Transverse colon (tissue), 4 donors: ENCODE results near the gene METTL1.

ENCODE experiments used
- CTCF ChIP-seq, 5 experiments: fragments of 200-600 bp in 3 of 5; fragments of 450-650 bp in 2 of 5; sonication (generic) in 3 of 5; IDR thresholded peaks; 1 replicate in 2 of 5; 2 replicates in 3 of 5; pipeline ENCODE4 v1.5.1; 2016 to 2017; ENCODE audit warnings: antibody characterized with exemption in 5 of 5, inconsistent platforms in 3 of 5, mild to moderate bottlenecking in 2 of 5, moderate library complexity in 1 of 5
- EP300 ChIP-seq: sonication (generic); formaldehyde crosslinking; IDR thresholded peaks from one replicate; pipeline ENCODE4 v1.6.1; 2017; ENCODE audit warnings: antibody characterized with exemption, low read depth
- POLR2A ChIP-seq: fragments of 450-650 bp; IDR thresholded peaks from one replicate; pipeline ENCODE4 v1.6.1; 2016; ENCODE audit warnings: antibody characterized with exemption, mild to moderate bottlenecking, moderate library complexity
- POLR2AphosphoS5 ChIP-seq, 3 donors: sonication (generic); formaldehyde crosslinking; IDR thresholded peaks; one replicate each; pipeline ENCODE4 v1.6.1; 2016; ENCODE audit warnings: antibody characterized with exemption in 3 of 3

DNA sequence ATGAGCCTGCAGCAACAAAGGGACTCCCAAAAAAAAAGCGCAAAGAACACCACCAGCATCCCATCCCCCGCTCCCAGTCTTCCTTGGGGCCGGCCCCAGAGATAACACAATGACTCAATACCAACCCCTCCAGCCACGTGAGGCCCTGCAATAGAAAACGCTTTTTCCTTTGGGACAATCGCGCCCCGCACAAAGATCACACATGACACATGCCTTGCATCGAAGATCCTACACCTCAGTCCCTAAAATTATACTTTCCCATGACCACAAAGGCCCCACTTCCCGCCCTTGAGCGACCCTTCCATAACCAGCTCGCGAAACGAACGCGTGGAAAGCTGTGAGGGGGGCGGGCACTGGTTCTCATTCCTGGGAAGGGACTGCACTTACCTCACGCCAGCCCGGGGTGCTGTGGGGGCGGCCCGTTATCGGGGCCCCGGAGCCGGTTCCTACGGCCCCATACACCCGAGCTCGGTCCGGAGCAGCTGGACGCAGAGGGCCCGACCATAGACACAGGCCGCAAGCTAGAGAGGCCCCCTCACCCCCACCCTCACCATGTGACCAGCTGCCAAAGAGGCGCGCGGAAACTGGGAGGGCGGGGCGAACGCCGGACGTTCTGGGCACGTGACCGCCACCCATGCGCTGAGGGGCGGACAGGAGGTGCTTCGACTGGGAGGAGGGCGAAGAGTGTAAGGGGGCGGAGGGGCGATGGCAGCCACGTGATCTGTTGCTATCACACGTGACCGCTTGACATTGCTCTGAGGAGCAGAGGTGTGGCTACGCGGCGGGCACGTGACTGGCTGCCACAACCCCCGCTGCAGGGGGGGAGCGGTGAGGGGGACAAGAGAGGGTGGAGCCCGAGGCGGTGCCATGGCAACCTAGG is 19.9 kb downstream of the METTL1 start, which contains the start of gene CDK4:
- TF ChIP-seq CTCF (IDR thresholded peaks at IDR 0.05): peak in 1 of 5 experiments; percentile 9
- TF ChIP-seq POLR2A: peak; percentile 76
- TF ChIP-seq EP300: no peak
- TF ChIP-seq POLR2AphosphoS5 (IDR thresholded peaks at IDR 0.05): peak; percentile 76 to 79 (median 76)
